SH-SY5Y (cell line): ENCODE results near the gene PCYOX1L.

Experiments used
- GATA2 ChIP-seq: IDR thresholded peaks from 2 replicates; pipeline ENCODE4 v1.6.1; 2011; ENCODE audit warnings: mild to moderate bottlenecking, low read depth, low read length
- GATA3 ChIP-seq: IDR thresholded peaks from 2 replicates; pipeline ENCODE4 v1.6.1; 2011; ENCODE audit warnings: low read depth, mild to moderate bottlenecking, low read length, moderate library complexity

DNA sequence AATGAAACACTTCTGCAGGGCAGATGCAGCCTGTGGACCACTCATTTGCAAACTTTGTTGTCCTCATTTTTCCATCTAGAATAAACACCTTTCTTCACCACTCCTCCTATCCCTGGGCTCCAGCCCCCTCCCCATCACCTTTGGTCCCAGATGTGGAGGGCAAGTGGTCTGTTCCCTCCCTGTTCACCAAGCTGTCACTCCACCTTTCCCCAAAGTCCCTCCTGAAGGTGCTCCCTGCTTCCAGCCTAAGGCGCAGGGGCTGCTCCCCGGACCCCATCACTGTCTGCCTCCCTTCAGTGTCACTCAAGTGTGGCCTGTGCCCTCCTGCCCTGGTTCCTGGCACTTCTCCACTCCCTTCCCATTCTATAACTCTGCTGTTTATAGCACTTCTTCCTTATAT is 6.9 kb downstream of the PCYOX1L start:
- TF ChIP-seq GATA2 (no peak), GATA3 (no peak)
